HG03469 (cell line): Measurements from ENCODE around the gene SMC5.
A peak's percentile ranks its signal among the peaks of the same experiment; 100 is the strongest.
"Not testable (repeated sequence)": the region's sequence is repeated elsewhere in the genome, so short reads cannot be mapped to it uniquely, and the experiment has no call there.

Experiments used
- ATAC-seq: cut with Tn5 transposase; IDR thresholded peaks from one replicate; pipeline ENCODE4 v1.9.1; 2021; ENCODE audit warnings: mild to moderate bottlenecking, moderate library complexity, moderate number of reproducible peaks; ENCODE audit not compliant: unreplicated experiment

SMC5 gene

DNA sequence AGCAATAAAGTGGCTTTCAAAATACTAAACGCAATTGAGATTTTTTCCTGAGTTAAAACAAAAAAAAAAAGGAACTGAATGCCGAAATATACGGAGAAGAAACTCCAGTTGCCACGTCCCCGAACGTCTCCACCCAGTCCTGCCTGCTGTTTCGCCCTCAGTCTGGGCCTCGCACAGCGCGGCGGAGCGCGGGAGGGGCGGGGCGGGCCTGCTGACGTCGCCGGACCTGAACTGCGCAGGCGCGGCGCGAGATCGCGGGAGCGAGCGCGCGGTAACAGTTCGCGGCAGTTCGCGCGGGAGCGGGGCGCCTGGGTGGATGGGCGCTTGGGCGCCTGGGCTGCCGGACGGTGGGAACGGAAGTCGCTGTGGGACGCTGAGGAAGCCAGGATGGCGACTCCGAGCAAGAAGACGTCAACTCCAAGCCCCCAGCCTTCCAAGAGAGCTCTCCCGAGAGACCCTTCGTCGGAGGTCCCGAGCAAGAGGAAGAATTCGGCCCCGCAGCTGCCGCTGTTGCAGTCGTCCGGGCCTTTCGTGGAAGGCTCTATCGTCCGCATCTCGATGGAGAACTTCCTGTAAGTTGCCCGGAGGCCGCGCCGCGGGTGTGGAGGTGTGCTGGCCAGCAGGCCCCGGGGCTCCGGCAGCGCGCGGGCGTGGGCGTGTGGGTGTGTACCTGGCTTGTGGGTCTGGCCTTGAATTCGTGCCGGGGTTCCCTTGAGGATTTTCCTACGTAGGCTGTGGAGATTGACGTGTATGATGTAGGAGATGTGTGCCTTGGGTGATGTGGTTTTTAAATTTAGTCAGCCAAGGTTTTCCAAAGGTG is at the start of gene SMC5:
Gene SMC5, plus strand, starts transcription at position 287 of the 820 bp plus-strand sequence. Its CDS starts 101 bp downstream, at position 388.
- ATAC-seq, result peak; percentile 81

DNA sequence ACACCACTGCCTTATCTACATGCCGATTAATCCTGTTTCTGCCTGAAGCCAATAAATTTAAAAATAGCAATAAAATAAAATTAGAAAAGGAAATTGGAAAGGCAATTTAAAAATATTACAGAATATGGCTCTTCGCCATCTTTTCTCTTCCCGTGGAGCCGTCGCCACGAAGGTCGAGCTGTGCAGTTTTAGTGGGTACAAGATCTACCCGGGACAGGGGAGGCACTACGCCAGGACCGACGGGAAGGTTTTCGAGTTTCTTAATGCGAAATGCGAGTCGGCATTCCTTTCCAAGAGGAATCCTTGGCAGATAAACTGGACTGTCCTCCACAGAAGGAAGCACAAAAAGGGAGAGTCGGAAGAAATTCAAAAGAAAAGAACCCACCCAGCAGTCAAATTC is 41.7 kb upstream of the SMC5 start:
- no peak for ATAC-seq

GRCh38 chr9:70218767-70219166 is 40.0 kb upstream of the SMC5 start:
- ATAC-seq, result no peak

- no peak for ATAC-seq
These were observed 38.6 kb upstream of the SMC5 start for GRCh38 chr9:70220216-70220615.

DNA sequence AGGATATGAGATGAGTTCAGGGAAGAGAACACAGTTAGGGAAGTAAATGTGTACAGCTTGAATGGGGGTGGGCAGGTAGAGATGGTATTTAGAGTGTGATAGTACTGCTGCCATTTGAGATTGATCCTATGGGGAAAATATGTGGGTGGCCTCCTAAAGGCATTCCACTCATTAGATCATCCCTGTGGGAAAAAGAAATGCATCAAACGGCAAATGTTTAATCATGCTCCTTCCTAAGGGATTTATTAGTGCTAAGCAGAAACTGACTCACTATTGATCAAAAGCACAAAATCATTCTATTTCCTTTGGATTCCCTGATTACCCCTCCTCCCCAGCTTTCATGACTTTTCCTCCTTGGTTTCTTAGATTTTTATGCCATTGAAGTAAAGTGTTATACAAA is 36.4 kb upstream of the SMC5 start:
- ATAC-seq, result no peak

DNA sequence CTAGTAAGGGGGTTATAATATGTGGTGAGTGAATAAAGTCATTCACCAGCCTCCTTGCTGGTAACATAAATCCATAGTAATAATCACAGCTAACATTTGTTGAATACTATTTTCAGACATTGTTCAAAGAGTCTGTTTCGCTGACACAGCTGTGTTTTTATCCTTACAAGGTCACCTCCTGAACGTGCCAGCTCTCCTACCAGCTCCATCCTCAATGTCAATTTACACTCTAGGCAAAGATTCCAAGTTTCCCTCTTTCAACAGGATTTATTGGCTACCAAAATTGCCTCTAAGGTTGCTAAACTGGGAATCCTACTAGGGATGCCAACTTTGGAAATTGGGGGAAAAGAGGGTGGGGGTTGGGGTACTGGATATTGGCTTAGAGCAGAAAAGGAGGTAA is 30.7 kb upstream of the SMC5 start:
- ATAC-seq, result no peak

DNA sequence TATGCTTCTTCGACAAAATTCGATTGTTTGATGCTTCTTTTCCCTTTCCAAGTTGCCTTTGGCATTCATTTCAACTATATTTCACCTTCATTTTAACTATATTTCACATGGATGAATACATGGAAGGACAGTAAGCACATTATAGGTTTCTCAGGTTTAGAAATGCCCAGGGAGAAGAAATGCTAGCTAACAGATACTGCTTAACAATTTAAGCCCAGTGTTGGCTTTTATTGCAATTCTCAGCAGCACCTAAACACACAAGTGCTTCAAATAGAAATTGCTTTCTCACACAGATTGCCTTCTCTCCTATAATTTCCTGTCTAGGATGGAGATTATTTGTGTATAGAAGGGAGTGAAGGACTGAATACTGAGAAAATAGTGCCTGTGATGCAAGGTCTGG is 30.2 kb upstream of the SMC5 start:
- ATAC-seq, result no peak

DNA sequence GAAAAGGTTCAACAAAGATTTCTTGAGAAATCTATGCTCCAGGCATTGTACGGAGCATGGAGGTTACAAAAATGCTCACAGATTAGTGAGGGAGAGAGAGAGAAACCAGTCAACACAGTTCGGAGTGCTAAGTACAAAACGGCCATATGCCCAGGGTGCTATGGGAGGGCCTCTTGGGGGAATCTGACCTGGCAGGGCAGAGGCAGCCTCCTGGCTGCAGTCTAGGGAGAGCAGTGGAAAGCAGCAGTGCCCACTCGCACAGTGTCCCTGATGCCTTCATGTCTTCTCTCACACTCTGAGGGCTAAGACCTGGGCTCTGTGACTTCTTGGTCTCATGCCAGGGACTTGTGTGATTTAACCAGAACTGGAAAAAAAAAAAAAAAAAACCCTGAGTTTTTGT is 29.8 kb upstream of the SMC5 start:
- no peak for ATAC-seq

GRCh38 chr9:70229579-70229978 is 29.2 kb upstream of the SMC5 start:
- ATAC-seq, result no peak

- ATAC-seq, result no peak
These were observed 26.3 kb upstream of the SMC5 start for GRCh38 chr9:70232476-70232875.

- not testable (repeated sequence) for ATAC-seq
These were observed 24.6 kb upstream of the SMC5 start for GRCh38 chr9:70234208-70234607.

GRCh38 chr9:70245952-70246351 is 12.8 kb upstream of the SMC5 start:
- ATAC-seq, result not testable (repeated sequence)

DNA sequence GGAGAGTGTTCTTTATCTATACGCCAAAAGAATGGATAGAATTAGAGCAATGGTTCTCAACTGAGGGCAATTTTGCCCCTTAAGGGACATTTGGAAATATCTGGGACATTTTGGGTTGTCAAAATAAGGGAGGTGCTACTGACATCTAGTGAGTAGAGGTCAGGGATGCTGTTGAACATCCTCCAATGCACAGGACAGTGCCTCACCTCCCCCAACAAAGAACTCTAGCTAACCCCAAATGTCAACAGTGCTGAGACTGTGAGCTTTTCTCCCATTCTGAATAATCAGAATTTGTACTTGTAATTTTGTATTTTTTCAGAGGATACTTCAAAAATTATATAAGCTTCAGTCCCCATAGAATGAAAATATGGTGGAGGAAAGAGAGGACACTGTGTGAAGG is 8.6 kb upstream of the SMC5 start:
- ATAC-seq, result no peak

- ATAC-seq, result no peak
These were observed 3.3 kb upstream of the SMC5 start for GRCh38 chr9:70255486-70255885.

DNA sequence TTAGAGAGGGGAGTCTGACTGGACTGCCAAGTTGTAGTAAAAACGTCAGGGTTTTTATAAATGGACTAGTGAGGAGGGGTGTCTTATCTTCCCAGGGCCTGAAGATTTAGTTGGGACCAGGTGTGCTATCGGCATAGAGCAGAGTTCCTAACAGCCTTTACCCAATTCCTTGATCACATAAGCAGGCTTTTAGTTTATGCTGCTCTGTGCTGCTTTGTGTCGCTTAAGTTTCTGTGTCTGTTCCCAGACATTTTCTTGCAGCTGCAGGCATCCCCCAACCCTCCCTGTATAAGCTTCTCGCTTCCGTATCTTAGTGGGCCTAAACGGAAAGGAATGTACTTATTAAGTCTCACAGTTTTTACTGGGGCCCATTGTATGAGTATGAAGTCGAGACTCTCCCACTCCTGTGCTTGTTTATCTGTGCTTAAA is 2.6 kb upstream of the SMC5 start:
- no peak for ATAC-seq

- no peak for ATAC-seq
These were observed 1.3 kb upstream of the SMC5 start for GRCh38 chr9:70257502-70257901.

GRCh38 chr9:70257991-70258691 is 637 bp upstream of the SMC5 start:
- ATAC-seq, result peak; percentile 11

GRCh38 chr9:70259512-70259802 is 679 bp downstream of the SMC5 start:
- ATAC-seq, result no peak

DNA sequence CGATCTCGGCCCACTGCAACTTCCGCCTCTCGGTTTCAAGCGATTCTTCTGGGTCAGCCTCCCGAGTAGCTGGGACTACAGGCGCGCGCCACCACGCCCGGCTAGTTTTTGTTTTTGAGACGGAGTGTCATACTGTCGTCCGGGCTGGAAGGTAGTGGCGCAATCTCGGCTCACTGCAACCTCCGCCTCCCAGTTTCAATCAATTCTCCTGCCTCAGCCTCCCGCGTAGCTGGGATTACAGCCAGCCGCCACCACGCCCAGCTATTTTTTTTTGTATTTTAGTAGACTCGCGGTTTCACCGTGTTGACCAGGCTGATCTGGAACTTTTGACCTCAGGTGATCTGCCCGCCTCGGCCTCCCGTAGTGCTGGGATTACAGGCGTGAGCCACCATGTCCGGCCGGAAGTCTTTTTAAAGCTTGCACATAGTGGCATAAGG is 1.2 kb downstream of the SMC5 start:
- no peak for ATAC-seq

DNA sequence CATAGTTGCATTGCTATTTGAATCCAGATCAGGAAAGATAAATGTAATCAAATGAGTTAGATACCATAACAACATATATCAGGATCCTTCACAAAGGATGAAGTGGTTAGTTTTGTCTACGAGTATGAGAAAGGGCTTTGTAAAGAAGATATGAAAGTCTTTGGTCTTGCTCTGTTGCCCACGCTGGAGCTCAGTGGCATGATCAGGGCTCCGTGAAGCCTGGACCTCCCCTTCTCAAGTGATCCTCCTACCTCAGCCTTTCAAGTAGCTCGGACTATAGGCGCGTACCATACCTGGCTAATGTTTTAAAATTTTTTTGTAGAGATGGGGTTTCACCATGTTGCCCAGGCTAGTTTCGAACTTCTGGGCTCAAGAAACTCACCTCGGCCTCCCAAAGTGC is 1.8 kb downstream of the SMC5 start:
- ATAC-seq, result peak; percentile 26

DNA sequence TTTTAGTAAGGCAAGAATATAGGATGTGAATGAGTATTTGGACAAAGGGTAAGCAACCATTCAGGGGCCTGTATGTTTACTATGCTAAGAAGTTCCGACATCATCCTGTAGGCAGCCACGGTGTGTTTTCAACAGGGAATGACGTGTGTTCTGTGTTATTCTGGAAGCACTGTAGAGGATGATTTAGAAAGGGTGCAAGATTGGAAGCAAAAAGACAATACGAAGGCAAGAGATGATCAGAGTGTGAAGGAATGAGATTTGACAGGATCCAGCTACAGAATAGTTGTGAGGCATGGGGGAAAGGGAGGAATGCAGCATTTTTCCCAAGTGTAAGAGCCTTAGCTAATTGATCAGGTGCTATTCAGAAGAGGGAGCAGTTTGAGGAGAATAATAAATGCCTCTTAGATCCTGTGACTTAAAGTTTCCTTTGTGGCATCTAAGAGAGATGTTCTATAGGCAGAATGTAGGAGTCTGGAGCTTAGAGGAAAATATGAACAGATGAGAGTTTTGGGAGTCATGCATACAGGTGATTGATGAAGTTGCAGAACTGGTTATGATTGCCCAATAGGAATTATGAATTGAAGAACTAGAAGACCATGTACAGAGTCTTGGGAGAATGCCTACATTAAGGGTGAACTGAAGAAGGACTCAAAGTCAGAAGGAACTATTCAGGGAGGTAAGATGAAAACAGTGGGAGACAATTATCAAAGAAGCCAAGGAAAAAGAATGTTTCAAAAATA is 2.5 kb downstream of the SMC5 start:
- ATAC-seq, result no peak

DNA sequence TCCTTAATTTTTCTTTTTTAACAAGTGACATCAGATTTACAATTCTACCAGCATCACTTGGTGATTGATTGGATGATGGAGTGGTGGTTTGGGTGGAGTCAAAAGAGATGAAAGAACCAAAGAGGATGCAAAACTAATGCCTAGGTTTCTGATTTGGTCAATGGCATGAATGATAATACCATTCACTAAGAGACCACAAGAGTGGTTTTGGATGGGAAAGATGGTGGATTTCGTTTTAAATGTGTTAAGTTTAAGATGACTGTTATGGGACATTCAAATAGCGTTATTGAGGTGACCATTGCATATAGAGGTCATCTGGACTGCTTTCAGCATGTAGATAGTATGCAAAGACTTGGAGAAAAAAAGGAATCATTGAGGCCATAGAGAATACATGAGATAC is 3.6 kb downstream of the SMC5 start:
- ATAC-seq, result no peak
